ENCODE measurements around the gene DHH. TPM values are rescaled to one million over a fixed set of nuclear protein-coding genes. Genes with fewer than 3 reads are reported as not detected.

The DHH gene
- total and polyA plus RNA-seq, 9 of the 15 experiments (the other 6 are each of a cell fraction or from before 2014, with no cell fraction given) = 0.07 to 2.6 (median 0.54) TPM

DNA sequence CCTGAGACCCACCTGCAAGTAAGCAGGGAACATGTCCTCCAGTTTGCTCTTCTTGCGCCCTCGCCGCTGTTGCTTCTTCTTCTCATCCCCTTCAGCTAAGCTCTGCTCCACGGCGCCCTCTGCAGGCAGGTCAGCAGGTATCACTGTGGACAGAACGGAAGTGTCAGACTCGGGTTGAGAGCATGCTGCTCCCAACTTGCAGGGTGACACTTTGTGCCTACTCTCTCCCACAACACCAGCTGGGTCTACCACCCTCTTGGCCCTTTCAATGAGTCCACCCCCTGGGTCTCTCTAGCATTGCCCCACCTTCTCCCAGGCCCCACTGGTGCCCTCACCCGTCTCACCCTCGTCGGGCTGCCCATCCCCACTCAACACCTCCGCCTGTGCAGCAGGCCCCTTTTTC lies 50.7 kb downstream of the DHH start (continued):
- TF ChIP-seq, protein P1, sequence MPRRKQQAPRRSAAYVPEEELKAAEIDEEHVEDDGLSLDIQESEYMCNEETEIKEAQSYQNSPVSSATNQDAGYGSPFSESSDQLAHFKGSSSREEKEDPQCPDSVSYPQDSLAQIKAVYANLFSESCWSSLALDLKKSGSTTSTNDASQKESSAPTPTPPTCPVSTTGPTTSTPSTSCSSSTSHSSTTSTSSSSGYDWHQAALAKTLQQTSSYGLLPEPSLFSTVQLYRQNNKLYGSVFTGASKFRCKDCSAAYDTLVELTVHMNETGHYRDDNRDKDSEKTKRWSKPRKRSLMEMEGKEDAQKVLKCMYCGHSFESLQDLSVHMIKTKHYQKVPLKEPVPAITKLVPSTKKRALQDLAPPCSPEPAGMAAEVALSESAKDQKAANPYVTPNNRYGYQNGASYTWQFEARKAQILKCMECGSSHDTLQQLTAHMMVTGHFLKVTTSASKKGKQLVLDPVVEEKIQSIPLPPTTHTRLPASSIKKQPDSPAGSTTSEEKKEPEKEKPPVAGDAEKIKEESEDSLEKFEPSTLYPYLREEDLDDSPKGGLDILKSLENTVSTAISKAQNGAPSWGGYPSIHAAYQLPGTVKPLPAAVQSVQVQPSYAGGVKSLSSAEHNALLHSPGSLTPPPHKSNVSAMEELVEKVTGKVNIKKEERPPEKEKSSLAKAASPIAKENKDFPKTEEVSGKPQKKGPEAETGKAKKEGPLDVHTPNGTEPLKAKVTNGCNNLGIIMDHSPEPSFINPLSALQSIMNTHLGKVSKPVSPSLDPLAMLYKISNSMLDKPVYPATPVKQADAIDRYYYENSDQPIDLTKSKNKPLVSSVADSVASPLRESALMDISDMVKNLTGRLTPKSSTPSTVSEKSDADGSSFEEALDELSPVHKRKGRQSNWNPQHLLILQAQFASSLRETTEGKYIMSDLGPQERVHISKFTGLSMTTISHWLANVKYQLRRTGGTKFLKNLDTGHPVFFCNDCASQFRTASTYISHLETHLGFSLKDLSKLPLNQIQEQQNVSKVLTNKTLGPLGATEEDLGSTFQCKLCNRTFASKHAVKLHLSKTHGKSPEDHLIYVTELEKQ (CRISPR knock-in tag; IDR thresholded peaks at IDR 0.05) = no peak
- TF ChIP-seq AFF1 (IDR thresholded peaks at IDR 0.05; ENCODE audit: low read depth in 1 of 2, partially characterized antibody in 2 of 2) (no peak), ETV1 (tag; conservative IDR thresholded peaks at IDR 0.05; ENCODE audit: low read depth) (peak; percentile 41; the same call in 1 of the 2 replicates), SMC3 (conservative IDR thresholded peaks at IDR 0.05; ENCODE audit: insufficient read depth, low read depth, low read length) (peak; percentile 57; the same call in 1 of the 2 replicates), MNT (conservative IDR thresholded peaks at IDR 0.05) (peak in 1 of 2 experiments; percentile 28; a peak in 1 of 4 replicates)
- TF ChIP-seq, protein P2, sequence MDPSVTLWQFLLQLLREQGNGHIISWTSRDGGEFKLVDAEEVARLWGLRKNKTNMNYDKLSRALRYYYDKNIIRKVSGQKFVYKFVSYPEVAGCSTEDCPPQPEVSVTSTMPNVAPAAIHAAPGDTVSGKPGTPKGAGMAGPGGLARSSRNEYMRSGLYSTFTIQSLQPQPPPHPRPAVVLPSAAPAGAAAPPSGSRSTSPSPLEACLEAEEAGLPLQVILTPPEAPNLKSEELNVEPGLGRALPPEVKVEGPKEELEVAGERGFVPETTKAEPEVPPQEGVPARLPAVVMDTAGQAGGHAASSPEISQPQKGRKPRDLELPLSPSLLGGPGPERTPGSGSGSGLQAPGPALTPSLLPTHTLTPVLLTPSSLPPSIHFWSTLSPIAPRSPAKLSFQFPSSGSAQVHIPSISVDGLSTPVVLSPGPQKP (CRISPR knock-in tag; IDR thresholded peaks at IDR 0.05) = no peak
